Neural progenitor cell (in vitro differentiated cells): ENCODE measurements around the gene METRN. TPM values are rescaled to one million over a fixed set of nuclear protein-coding genes. Genes with fewer than 3 reads are reported as not detected.

Source experiments
- DNase-seq: peaks from one replicate; pipeline ENCODE4 v3.0.0-alpha.2; 2016; ENCODE audit warnings: low spot score
- H2AFZ ChIP-seq: fragments of 200-600 bp; sonication (generic); replicated peaks from 2 replicates; pipeline ENCODE4 v1.6.1; 2016; ENCODE audit warnings: antibody characterized with exemption
- H3F3A ChIP-seq: fragments of 200-600 bp; sonication (generic); 2 replicates; pipeline ENCODE4 v1.6.1; 2016; ENCODE audit warnings: antibody characterized with exemption, low read depth
- H3K27ac ChIP-seq: fragments of 200-600 bp; sonication (generic); 2 replicates; pipeline ENCODE4 v1.5.1; 2016; ENCODE audit warnings: mild to moderate bottlenecking
- H3K27me3 ChIP-seq: fragments of 200-600 bp; sonication (generic); 2 replicates; pipeline ENCODE4 v1.6.1; 2016; ENCODE audit warnings: mild to moderate bottlenecking, moderate library complexity
- H3K36me3 ChIP-seq: fragments of 200-600 bp; sonication (generic); 2 replicates; pipeline ENCODE4 v1.5.1; 2016
- H3K4me1 ChIP-seq: fragments of 200-600 bp; sonication (generic); 2 replicates; pipeline ENCODE4 v1.6.1; 2016; ENCODE audit warnings: mixed run types
- H3K4me2 ChIP-seq: fragments of 200-600 bp; sonication (generic); 2 replicates; pipeline ENCODE4 v1.6.1; 2016
- H3K4me3 ChIP-seq: fragments of 200-600 bp; sonication (generic); 2 replicates; pipeline ENCODE4 v1.5.1; 2016
- H3K79me2 ChIP-seq: fragments of 200-600 bp; sonication (generic); 2 replicates; pipeline ENCODE4 v1.6.1; 2016; ENCODE audit warnings: low read depth
- H3K9ac ChIP-seq: fragments of 200-600 bp; sonication (generic); 2 replicates; pipeline ENCODE4 v1.6.1; 2016
- H3K9me3 ChIP-seq: fragments of 200-600 bp; sonication (generic); 2 replicates; pipeline ENCODE4 v1.5.1; 2016; ENCODE audit warnings: low read depth
- H4K20me1 ChIP-seq: fragments of 200-600 bp; sonication (generic); 2 replicates; pipeline ENCODE4 v1.6.1; 2016; ENCODE audit warnings: low read depth
- H3K27ac Mint-ChIP-seq: 3 replicates; pipeline ENCODE4 v1.8.0; 2021; ENCODE audit warnings: mixed read lengths
- H3K27me3 Mint-ChIP-seq: 2 replicates; pipeline ENCODE4 v1.8.0; 2022; ENCODE audit warnings: low read depth, mild to moderate bottlenecking, inconsistent platforms, moderate library complexity, mixed read lengths; ENCODE audit not compliant: insufficient read depth
- H3K36me3 Mint-ChIP-seq: 3 replicates; pipeline ENCODE4 v1.8.0; 2021; ENCODE audit warnings: mixed read lengths
- H3K4me1 Mint-ChIP-seq: 3 replicates; pipeline ENCODE4 v1.8.0; 2021; ENCODE audit warnings: mixed read lengths
- H3K4me3 Mint-ChIP-seq: 3 replicates; pipeline ENCODE4 v1.8.0; 2021; ENCODE audit warnings: mild to moderate bottlenecking, moderate library complexity, mixed read lengths
- H3K9me3 Mint-ChIP-seq: 3 replicates; pipeline ENCODE4 v1.8.0; 2020; ENCODE audit warnings: mixed read lengths
- CTCF ChIP-seq: fragments of 200-600 bp; sonication (generic); IDR thresholded peaks from 2 replicates; pipeline ENCODE4 v1.5.1; 2017; ENCODE audit warnings: antibody characterized with exemption, mild to moderate bottlenecking
- EZH2 ChIP-seq: fragments of 200-600 bp; sonication (generic); IDR thresholded peaks from 2 replicates; pipeline ENCODE4 v1.6.1; 2017; ENCODE audit warnings: antibody characterized with exemption, mild to moderate bottlenecking, moderate library complexity
- EZH2phosphoT487 ChIP-seq: fragments of 200-600 bp; sonication (generic); IDR thresholded peaks from 2 replicates; pipeline ENCODE4 v1.6.1; 2017; ENCODE audit warnings: antibody characterized with exemption
- total RNA-seq: library from RNA; depleted of rRNA; stranded (reverse); fragments of >200 nt; gene quantifications from 2 replicates; pipeline ENCODE4 v1.2.3, GENCODE V29; 2015; ENCODE audit warnings: low replicate concordance

METRN gene
- total RNA-seq, 1 donor from 2014 or later = 24.3 TPM

DNA sequence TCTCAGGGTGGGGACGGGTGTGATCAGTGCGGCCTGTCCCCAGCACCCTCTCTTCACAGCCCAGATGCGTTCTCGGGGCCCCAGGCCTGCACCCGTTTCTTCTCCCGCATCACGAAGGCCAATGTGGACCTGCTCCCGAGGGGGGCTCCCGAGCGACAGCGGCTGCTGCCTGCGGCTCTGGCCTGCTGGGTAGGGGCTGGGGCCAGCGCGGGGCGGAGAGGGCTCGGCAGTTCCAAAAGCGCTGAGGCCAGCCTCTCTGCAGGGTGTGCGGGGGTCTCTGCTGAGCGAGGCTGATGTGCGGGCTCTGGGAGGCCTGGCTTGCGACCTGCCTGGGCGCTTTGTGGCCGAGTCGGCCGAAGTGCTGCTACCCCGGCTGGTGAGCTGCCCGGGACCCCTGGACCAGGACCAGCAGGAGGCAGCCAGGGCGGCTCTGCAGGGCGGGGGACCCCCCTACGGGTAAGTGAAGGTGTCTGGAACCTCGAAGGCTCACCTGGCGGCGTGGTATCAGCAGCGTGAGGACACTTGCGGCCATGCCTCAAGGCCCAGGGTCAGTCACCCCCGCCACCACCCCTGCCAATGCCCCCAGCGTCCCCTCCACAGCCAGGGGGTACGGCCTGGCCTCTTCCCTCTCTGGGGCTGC lies 50.0 kb downstream of the METRN start:
- H3K27ac ChIP-seq = no peak overlapping the region
- H3K36me3 Mint-ChIP-seq = no peaks in the 10 kb centered on the region

DNA sequence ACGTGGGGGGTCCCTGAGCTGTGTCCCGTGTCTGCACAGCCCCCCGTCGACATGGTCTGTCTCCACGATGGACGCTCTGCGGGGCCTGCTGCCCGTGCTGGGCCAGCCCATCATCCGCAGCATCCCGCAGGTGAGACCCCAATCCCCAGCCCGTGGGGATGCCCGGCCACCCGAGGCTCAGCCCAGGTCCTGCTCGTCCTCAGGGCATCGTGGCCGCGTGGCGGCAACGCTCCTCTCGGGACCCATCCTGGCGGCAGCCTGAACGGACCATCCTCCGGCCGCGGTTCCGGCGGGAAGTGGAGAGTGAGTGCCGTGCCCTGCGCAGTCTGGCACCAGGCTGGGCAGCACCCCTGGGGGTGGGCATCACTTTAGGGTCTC lies 50.6 kb downstream of the METRN start:
- TF ChIP-seq EZH2 (no peak), EZH2phosphoT487 (no peak), CTCF (no peak)
- Histone ChIP-seq H3K4me3 (no peak overlapping the region), H4K20me1 (no peaks in the 10 kb centered on the region), H3K4me1 (peaks cover 6% of the 10 kb centered on the region), H3F3A (no peaks in the 10 kb centered on the region), H3K79me2 (no peaks in the 10 kb centered on the region), H3K27me3 (no peaks in the 10 kb centered on the region), H3K4me2 (no peak overlapping the region), H3K36me3 (no peaks in the 10 kb centered on the region), H3K9me3 (no peaks in the 10 kb centered on the region), H2AFZ (no peak overlapping the region), H3K9ac (no peak overlapping the region), H3K27ac (no peak overlapping the region)
- Mint-ChIP-seq H3K4me3 (no peak overlapping the region), H3K36me3 (no peaks in the 10 kb centered on the region), H3K9me3 (no peaks in the 10 kb centered on the region), H3K27ac (no peak overlapping the region), H3K4me1 (peaks cover 4% of the 10 kb centered on the region), H3K27me3 (peaks cover 2% of the 10 kb centered on the region)
- DNase-seq = no peak

More for the DNA sequence above, 50.0 kb downstream of the METRN start:
- Histone ChIP-seq H3K9ac (no peak overlapping the region), H3K4me2 (no peak overlapping the region), H3K27me3 (no peaks in the 10 kb centered on the region), H4K20me1 (no peaks in the 10 kb centered on the region), H3K4me1 (peaks cover 6% of the 10 kb centered on the region), H3K4me3 (no peak overlapping the region), H3K9me3 (no peaks in the 10 kb centered on the region), H3F3A (no peaks in the 10 kb centered on the region), H3K79me2 (no peaks in the 10 kb centered on the region), H3K36me3 (no peaks in the 10 kb centered on the region), H2AFZ (no peak overlapping the region)
- H3K9me3 Mint-ChIP-seq = no peaks in the 10 kb centered on the region
- H3K4me1 Mint-ChIP-seq = peaks cover 5% of the 10 kb centered on the region
- H3K27ac Mint-ChIP-seq = no peak overlapping the region
- no peak overlapping the region for H3K4me3 Mint-ChIP-seq
- DNase-seq = no peak
- no peak for TF ChIP-seq EZH2
- no peak for TF ChIP-seq CTCF
- TF ChIP-seq EZH2phosphoT487 = no peak
- peaks cover 2% of the 10 kb centered on the region for H3K27me3 Mint-ChIP-seq

- H3K4me3 ChIP-seq = no peak overlapping the region
- H3F3A ChIP-seq = no peaks in the 10 kb centered on the region
- no peak for TF ChIP-seq EZH2
- no peak for TF ChIP-seq EZH2phosphoT487
- no peak for TF ChIP-seq CTCF
- no peak for DNase-seq
- Mint-ChIP-seq H3K27me3 (peaks cover 6% of the 10 kb centered on the region), H3K27ac (no peak overlapping the region), H3K4me1 (peaks cover 4% of the 10 kb centered on the region), H3K9me3 (no peaks in the 10 kb centered on the region), H3K36me3 (no peaks in the 10 kb centered on the region), H3K4me3 (peak overlapping the region; percentile 18)
- H3K9me3 ChIP-seq = no peaks in the 10 kb centered on the region
- H3K36me3 ChIP-seq = no peaks in the 10 kb centered on the region
- H3K79me2 ChIP-seq = no peaks in the 10 kb centered on the region
- no peak overlapping the region for H3K4me2 ChIP-seq
- H3K4me1 ChIP-seq = peaks cover 6% of the 10 kb centered on the region
- no peak overlapping the region for H3K27ac ChIP-seq
- H4K20me1 ChIP-seq = no peaks in the 10 kb centered on the region
- H3K27me3 ChIP-seq = no peaks in the 10 kb centered on the region
- H3K9ac ChIP-seq = no peak overlapping the region
- H2AFZ ChIP-seq = no peak overlapping the region
Measured at GRCh38 chr16:766008-766819, 51.3 kb downstream of the METRN start.
